H54 (cell line): ENCODE data around the gene QSER1.

Experiments used
- DNase-seq: peaks from one replicate; pipeline ENCODE4 v3.0.0; 2011; ENCODE audit warnings: low spot score, mixed read lengths; ENCODE audit not compliant: insufficient read length
- FAIRE-seq: peaks from 3 replicates; lab custom pipeline; 2011; peaks lifted over from hg19 to GRCh38; lab: Jason Lieb, UNC
- POLR2A ChIP-seq: IDR thresholded peaks from 2 replicates; pipeline ENCODE4 v1.6.1; 2011; ENCODE audit warnings: low read depth, mild to moderate bottlenecking, low read length

The QSER1 gene

GRCh38 chr11:32985600-32985999 is 93.0 kb downstream of the QSER1 start:
- FAIRE-seq: no peak
- TF ChIP-seq POLR2A: no peak
- no peak for DNase-seq

GRCh38 chr11:32987851-32988250 is 95.2 kb downstream of the QSER1 start:
- no peak for TF ChIP-seq POLR2A
- FAIRE-seq (no peak), DNase-seq (no peak)

GRCh38 chr11:32990481-32990880 is 97.9 kb downstream of the QSER1 start:
- no peak for FAIRE-seq
- no peak for TF ChIP-seq POLR2A
- DNase-seq: no peak

- DNase-seq: no peak
These were observed 98.8 kb downstream of the QSER1 start for GRCh38 chr11:32991427-32991826.

GRCh38 chr11:32991898-32992297 is 99.3 kb downstream of the QSER1 start:
- DNase-seq: no peak
- TF ChIP-seq POLR2A: no peak
- FAIRE-seq: no peak

More at GRCh38 chr11:32991427-32991826, 98.8 kb downstream of the QSER1 start:
- TF ChIP-seq POLR2A: no peak
- FAIRE-seq: no peak

GRCh38 chr11:33000181-33000580 is 107.6 kb downstream of the QSER1 start:
- no peak for DNase-seq
- no peak for TF ChIP-seq POLR2A
- peak; percentile 82 for FAIRE-seq

GRCh38 chr11:33001281-33001680 is 108.7 kb downstream of the QSER1 start:
- DNase-seq (no peak), FAIRE-seq (no peak)
- no peak for TF ChIP-seq POLR2A

- DNase-seq: no peak
- FAIRE-seq: no peak
- no peak for TF ChIP-seq POLR2A
These were observed 109.3 kb downstream of the QSER1 start for GRCh38 chr11:33001751-33002542.

GRCh38 chr11:33005175-33005574 is 112.6 kb downstream of the QSER1 start:
- no peak for TF ChIP-seq POLR2A
- DNase-seq (no peak), FAIRE-seq (no peak)

- DNase-seq: no peak
- FAIRE-seq: no peak
- TF ChIP-seq POLR2A: no peak
These were observed 113.4 kb downstream of the QSER1 start for GRCh38 chr11:33006010-33006409.

GRCh38 chr11:33013755-33014154 is 121.1 kb downstream of the QSER1 start:
- TF ChIP-seq POLR2A: no peak
- DNase-seq (no peak), FAIRE-seq (no peak)

GRCh38 chr11:33015621-33016551 is 123.3 kb downstream of the QSER1 start, which contains the start of gene DEPDC7:
Gene DEPDC7 (plus strand): TSS chr11:33015878. CDS start chr11:33015956, 78 bp downstream.
- TF ChIP-seq POLR2A: peak; percentile 93
- FAIRE-seq (peak; percentile 66), DNase-seq (peak; percentile 86)

- TF ChIP-seq POLR2A: no peak
- DNase-seq (no peak), FAIRE-seq (no peak)
These were observed 124.0 kb downstream of the QSER1 start for GRCh38 chr11:33016654-33017053.

- no peak for TF ChIP-seq POLR2A
- FAIRE-seq (no peak), DNase-seq (no peak)
These were observed 124.9 kb downstream of the QSER1 start for GRCh38 chr11:33017478-33017877.
